OCI-LY7 (cell line): ENCODE measurements around the gene CRHR1.

Experiments used
- CTCF ChIP-seq: fragments of 200-600 bp; sonication (generic); conservative IDR thresholded peaks from 2 replicates; pipeline ENCODE4 v1.5.1; 2014; ENCODE audit warnings: mild to moderate bottlenecking, antibody characterized with exemption, low read length, moderate library complexity, mixed read lengths
- EZH2phosphoT487 ChIP-seq: fragments of 200-600 bp; sonication (generic); IDR thresholded peaks from 2 replicates; pipeline ENCODE4 v1.6.1; 2018; ENCODE audit warnings: low read depth, borderline replicate concordance, mild to moderate bottlenecking, mixed run types, antibody characterized with exemption, low read length, moderate library complexity, mixed read lengths

GRCh38 chr17:45849536-45849990 is 65.4 kb downstream of the CRHR1 start:
- TF ChIP-seq CTCF (no peak), EZH2phosphoT487 (no peak)
